HG03175 (cell line): ENCODE results near the gene KRT76.

Source experiments
- ATAC-seq: cut with Tn5 transposase; IDR thresholded peaks from one replicate; pipeline ENCODE4 v1.9.1; 2021; ENCODE audit warnings: mild to moderate bottlenecking, moderate library complexity; ENCODE audit not compliant: unreplicated experiment

Gene KRT76

GRCh38 chr12:52813203-52813819 lies 36.2 kb upstream of the KRT76 start:
- no peak for ATAC-seq

- ATAC-seq = no peak
Measured at GRCh38 chr12:52812749-52813148, 35.6 kb upstream of the KRT76 start.

- no peak for ATAC-seq
Measured at GRCh38 chr12:52812073-52812400, 34.9 kb upstream of the KRT76 start.

GRCh38 chr12:52811191-52812072 lies 34.3 kb upstream of the KRT76 start:
- ATAC-seq = no peak

GRCh38 chr12:52810554-52810953 lies 33.4 kb upstream of the KRT76 start:
- no peak for ATAC-seq

GRCh38 chr12:52809166-52809565 lies 32.0 kb upstream of the KRT76 start:
- ATAC-seq = no peak

GRCh38 chr12:52808573-52809160 lies 31.5 kb upstream of the KRT76 start:
- no peak for ATAC-seq

- ATAC-seq = no peak
Measured at GRCh38 chr12:52807544-52808470, 30.7 kb upstream of the KRT76 start.

GRCh38 chr12:52806821-52807543 lies 29.8 kb upstream of the KRT76 start:
- ATAC-seq = no peak

GRCh38 chr12:52806169-52806811 lies 29.1 kb upstream of the KRT76 start:
- ATAC-seq = no peak

- ATAC-seq = no peak
Measured at GRCh38 chr12:52805739-52806138, 28.6 kb upstream of the KRT76 start.

GRCh38 chr12:52805000-52805399 lies 27.9 kb upstream of the KRT76 start:
- no peak for ATAC-seq

GRCh38 chr12:52802442-52802841 lies 25.3 kb upstream of the KRT76 start:
- ATAC-seq = no peak

- ATAC-seq = no peak
Measured at GRCh38 chr12:52801773-52802172, 24.6 kb upstream of the KRT76 start.

GRCh38 chr12:52800259-52800917 lies 23.2 kb upstream of the KRT76 start:
- ATAC-seq = no peak

- ATAC-seq = no peak
Measured at GRCh38 chr12:52799505-52800211, 22.5 kb upstream of the KRT76 start.

- ATAC-seq = no peak
Measured at GRCh38 chr12:52798671-52799504, 21.7 kb upstream of the KRT76 start.
